Measurements from ENCODE around the gene LARGE1. TPM values are rescaled to one million over a fixed set of nuclear protein-coding genes. Genes with fewer than 3 reads are reported as not detected.

LARGE1 gene
- total RNA-seq, 2 donors from 2014 or later: 29.5 to 42.1 TPM

DNA sequence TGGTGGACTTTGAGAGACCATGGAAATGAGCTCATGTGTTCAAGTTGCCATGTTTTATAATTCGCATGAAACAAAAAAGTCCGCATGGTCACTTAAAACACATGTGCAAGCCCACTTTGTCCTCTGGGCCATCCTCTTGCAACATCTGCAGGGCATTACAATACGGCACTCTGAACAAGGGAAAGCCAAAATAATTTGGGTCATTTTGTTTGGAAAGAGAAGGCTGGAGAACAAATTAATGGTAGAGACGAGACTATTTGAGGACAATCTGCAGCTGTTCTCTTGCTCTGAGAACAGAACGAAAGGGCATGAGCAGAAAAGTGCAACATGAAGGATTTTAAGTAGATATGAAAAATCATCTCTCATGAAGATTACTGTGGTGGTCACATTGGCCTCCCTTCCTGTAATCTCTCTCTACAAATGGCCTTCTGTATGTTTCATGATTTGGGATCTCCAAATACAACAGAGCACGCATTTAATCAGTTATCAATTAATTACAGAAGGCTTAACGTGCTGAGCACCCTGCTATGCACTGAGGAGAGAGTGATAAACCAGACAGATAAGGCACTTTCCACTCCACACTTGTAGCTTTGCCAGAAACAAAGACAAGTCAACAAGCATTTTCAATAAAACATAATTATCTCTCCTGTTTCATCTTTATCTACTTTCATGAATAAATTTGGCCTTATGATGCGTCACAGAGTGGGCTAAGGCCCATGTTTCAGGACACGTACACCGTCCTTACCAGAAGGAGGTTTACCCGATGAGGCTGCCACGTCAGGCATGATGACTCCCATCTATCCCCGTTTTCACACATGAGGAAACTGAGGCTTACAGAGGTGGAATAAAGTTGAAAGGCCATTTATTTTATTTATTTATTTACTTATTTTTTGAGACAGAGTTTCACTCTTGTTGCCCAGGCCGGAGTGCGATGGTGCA is 384.1 kb downstream of the LARGE1 start:
- Histone ChIP-seq H3K9me3 (no peaks in the 10 kb centered on the region), H3K27me3 (replicated peaks; ENCODE audit: insufficient read depth) (no peaks in the 10 kb centered on the region), H3K4me1 (ENCODE audit: control insufficient read depth in 1 of 2, low read depth in 2 of 2) (peaks cover 8 to 18% of the 10 kb centered on the region in 2 donors), H3K4me3 (no peak overlapping the region), H3K27ac (no peak overlapping the region), H3K36me3 (no peaks in the 10 kb centered on the region)
- TF ChIP-seq, protein P1, sequence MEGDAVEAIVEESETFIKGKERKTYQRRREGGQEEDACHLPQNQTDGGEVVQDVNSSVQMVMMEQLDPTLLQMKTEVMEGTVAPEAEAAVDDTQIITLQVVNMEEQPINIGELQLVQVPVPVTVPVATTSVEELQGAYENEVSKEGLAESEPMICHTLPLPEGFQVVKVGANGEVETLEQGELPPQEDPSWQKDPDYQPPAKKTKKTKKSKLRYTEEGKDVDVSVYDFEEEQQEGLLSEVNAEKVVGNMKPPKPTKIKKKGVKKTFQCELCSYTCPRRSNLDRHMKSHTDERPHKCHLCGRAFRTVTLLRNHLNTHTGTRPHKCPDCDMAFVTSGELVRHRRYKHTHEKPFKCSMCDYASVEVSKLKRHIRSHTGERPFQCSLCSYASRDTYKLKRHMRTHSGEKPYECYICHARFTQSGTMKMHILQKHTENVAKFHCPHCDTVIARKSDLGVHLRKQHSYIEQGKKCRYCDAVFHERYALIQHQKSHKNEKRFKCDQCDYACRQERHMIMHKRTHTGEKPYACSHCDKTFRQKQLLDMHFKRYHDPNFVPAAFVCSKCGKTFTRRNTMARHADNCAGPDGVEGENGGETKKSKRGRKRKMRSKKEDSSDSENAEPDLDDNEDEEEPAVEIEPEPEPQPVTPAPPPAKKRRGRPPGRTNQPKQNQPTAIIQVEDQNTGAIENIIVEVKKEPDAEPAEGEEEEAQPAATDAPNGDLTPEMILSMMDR (IDR thresholded peaks at IDR 0.05): no peak
- ATAC-seq (ENCODE audit: insufficient number of reproducible peaks, low FRiP score, low read depth) (no peak), DNase-seq (ENCODE audit: low spot score) (no peak)

GRCh38 chr22:33529424-33530113 is 390.7 kb downstream of the LARGE1 start:
- Histone ChIP-seq H3K4me1 (ENCODE audit: control insufficient read depth in 1 of 2, low read depth in 2 of 2) (no peaks in the 10 kb centered on the region), H3K27me3 (replicated peaks; ENCODE audit: insufficient read depth) (no peaks in the 10 kb centered on the region), H3K4me3 (no peak overlapping the region), H3K36me3 (no peaks in the 10 kb centered on the region), H3K9me3 (no peaks in the 10 kb centered on the region), H3K27ac (no peak overlapping the region)
- TF ChIP-seq, protein P1 (IDR thresholded peaks at IDR 0.05): no peak
- DNase-seq (ENCODE audit: low spot score) (no peak), ATAC-seq (ENCODE audit: insufficient number of reproducible peaks, low FRiP score, low read depth) (no peak)

- TF ChIP-seq, protein P1 (IDR thresholded peaks at IDR 0.05): no peak
- DNase-seq (ENCODE audit: low spot score) (no peak), ATAC-seq (ENCODE audit: insufficient number of reproducible peaks, low FRiP score, low read depth) (no peak)
Measured at GRCh38 chr22:33528183-33528582, 392.1 kb downstream of the LARGE1 start.

GRCh38 chr22:33526434-33527107 is 393.7 kb downstream of the LARGE1 start:
- no peaks in the 10 kb centered on the region for H3K4me1 ChIP-seq (ENCODE audit: control insufficient read depth in 1 of 2, low read depth in 2 of 2)
- no peaks in the 10 kb centered on the region for H3K36me3 ChIP-seq
- no peaks in the 10 kb centered on the region for H3K27me3 ChIP-seq (replicated peaks; ENCODE audit: insufficient read depth)
- no peaks in the 10 kb centered on the region for H3K9me3 ChIP-seq
- ATAC-seq (ENCODE audit: insufficient number of reproducible peaks, low FRiP score, low read depth): no peak
- TF ChIP-seq, protein P1 (IDR thresholded peaks at IDR 0.05): no peak
- DNase-seq (ENCODE audit: low spot score): no peak
- H3K4me3 ChIP-seq: no peak overlapping the region
- no peak overlapping the region for H3K27ac ChIP-seq

More at GRCh38 chr22:33528183-33528582, 392.1 kb downstream of the LARGE1 start:
- H3K9me3 ChIP-seq: no peaks in the 10 kb centered on the region
- no peaks in the 10 kb centered on the region for H3K27me3 ChIP-seq (replicated peaks; ENCODE audit: insufficient read depth)
- no peak overlapping the region for H3K4me3 ChIP-seq
- no peaks in the 10 kb centered on the region for H3K4me1 ChIP-seq (ENCODE audit: control insufficient read depth in 1 of 2, low read depth in 2 of 2)
- no peaks in the 10 kb centered on the region for H3K36me3 ChIP-seq
- H3K27ac ChIP-seq: no peak overlapping the region
